HG03175 (cell line): Measurements from ENCODE around the gene KANSL3.

Source experiments
- ATAC-seq: cut with Tn5 transposase; IDR thresholded peaks from one replicate; pipeline ENCODE4 v1.9.1; 2021; ENCODE audit warnings: mild to moderate bottlenecking, moderate library complexity; ENCODE audit not compliant: unreplicated experiment

KANSL3 gene

DNA sequence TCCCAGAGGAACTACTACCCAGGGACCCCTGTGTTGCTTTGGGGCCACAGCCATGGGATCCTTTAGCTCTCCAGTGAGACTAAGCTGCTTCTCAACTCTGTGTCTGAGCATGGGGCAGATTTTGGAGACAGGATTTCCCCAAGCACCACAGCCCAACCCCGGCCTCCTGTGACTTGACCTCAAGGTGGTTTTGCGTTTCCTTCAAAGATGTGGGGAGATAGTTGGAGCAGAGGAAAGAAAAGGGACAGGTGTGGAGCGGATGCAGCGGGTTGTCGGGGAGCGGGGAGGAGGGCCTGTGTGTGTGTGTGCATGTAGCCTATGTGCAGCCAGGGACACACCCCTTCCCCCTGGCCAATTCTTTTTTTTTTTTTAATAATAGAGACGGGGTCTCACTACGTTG lies 91.3 kb downstream of the KANSL3 start:
- ATAC-seq: no peak

- ATAC-seq: no peak
These were observed 91.8 kb downstream of the KANSL3 start for GRCh38 chr2:96546321-96546720.
